NCI-H2107 (cell line): ENCODE measurements around the gene SOS2.

Source experiments
- DNase-seq: peaks from one replicate; lab custom pipeline; 2025; lab: John Stamatoyannopoulos, UW

SOS2 gene

GRCh38 chr14:50116181-50116956 lies 115.0 kb downstream of the SOS2 start, which contains the start of gene VCPKMT:
TSS of gene VCPKMT (minus strand) at chr14:50116572. CDS start at chr14:50116552, 20 bp downstream.
- DNase-seq: peak; percentile 96

DNA sequence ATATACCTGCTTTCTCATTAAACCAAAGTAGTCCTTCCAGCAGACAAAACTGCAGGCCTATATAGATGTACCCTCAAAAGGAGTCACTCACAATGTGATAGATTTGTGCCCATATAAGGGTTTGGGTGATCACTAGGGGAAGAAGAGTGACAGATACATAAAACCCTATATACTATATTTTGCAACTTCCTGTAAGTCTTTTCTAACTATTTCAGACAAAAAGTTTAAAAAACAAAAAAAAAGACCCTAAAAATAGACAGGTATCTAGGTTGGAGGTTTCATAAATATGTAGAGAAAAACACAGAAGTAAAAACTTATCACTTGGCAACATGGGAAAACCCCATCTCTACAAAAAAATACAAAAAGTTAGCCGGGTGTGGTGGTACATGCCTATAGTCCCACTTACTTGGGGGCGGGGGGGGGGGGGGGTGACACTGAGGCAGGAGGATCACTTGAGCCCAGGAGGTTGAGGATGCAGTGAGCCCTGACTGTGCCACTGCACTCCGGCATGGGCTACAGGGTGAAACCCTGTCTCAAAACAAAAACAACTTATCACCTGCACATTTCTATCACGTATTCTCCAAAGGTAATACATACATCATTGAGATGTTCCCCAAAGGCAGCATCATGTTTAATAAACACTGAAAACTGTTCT lies 117.9 kb downstream of the SOS2 start:
- DNase-seq: no peak

DNA sequence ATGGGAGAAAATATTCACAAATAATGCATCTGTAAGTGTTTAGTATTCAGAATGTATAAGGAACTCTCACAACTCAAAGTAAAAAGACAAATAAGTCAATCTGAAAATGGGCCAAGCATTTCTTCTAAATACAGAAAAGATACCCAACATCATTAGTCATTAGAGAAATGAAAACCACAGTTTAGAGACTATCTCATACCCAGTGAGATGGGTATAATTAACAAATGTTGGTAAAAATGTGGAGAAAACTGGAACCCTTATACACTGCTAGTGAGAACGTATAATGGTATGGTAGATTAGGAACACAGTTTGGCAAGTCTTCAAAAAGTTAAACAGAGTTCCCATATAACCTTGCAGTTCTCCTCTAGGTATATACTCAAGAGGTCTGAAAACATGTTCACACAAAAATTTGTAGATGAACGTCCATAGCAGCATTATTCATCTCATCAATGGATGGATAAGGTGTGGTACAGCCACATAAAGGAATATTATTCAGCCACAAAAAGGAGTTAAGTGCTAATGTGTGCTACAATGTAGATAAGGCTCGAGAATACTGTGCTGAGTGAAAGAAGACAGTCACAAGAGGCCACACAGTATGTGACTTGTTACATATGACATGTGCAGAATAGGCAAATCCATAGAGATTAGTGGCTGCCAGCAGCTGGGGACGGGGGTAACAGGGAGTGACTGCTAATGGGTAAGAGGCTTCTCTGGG lies 120.9 kb downstream of the SOS2 start:
- DNase-seq: no peak

GRCh38 chr14:50109342-50109741 lies 122.0 kb downstream of the SOS2 start:
- DNase-seq: no peak

- no peak for DNase-seq
Observed at GRCh38 chr14:50107850-50108249, 123.5 kb downstream of the SOS2 start.

DNA sequence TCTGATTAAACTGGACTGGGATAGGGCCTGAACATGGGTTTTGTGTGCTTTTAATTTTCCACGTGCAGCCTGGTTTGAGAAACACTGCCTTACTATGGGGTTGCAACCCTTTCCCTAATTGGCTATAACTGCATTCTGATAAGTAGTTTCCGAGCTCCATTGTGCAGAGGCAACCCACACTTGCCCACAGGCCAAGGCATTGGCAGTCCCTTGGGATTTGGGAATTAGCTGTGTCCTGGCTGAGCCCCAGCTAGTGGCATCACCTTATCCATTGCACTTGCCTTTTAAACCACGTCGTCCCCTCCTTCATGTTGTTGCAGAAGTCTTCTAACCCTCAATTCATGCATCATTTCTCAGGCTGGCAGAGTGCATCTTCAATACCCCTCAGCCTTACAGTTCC lies 125.2 kb downstream of the SOS2 start:
- no peak for DNase-seq

GRCh38 chr14:50103558-50103957 lies 127.8 kb downstream of the SOS2 start:
- no peak for DNase-seq

GRCh38 chr14:50101417-50101816 lies 130.0 kb downstream of the SOS2 start:
- no peak for DNase-seq

GRCh38 chr14:50100805-50101204 lies 130.6 kb downstream of the SOS2 start:
- DNase-seq: no peak

DNA sequence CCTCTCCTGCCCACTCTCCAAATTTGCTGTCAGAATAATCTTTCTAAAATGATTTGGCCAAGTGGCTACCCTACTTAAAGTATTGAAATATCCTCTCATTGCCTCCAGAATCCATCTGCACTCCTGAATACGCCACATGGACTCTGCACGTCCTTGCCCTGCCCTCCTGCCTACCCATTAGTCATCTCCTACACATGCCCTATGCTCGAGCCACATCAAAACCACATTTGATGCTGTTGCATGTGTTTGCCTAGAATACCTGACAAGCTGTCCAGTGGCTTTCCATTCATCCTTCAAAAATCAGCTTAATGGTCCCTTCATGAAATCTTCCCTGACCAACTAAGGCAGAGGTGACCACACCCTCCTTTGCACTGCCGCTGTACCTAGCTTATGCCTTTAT lies 132.0 kb downstream of the SOS2 start:
- DNase-seq: no peak

DNA sequence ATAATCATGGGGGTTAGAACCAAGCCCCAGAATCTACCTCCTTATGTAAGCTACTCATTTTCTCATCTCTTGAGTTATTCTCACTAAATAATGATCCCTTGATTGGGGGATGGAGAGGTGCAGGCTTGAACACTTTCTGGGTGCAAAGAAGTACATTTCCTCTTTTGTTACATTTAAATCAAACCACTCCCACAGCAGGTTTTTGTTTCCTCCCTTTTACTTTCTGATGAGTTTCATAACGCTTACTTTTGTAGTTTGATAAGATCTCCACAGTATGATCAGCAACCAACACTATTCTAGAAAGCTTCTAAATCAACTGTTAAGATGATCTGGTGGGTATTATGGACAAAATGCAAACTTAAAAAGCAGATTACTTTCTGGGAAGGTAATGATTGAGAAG lies 135.5 kb downstream of the SOS2 start:
- no peak for DNase-seq

GRCh38 chr14:50094056-50094755 lies 137.2 kb downstream of the SOS2 start:
- no peak for DNase-seq

DNA sequence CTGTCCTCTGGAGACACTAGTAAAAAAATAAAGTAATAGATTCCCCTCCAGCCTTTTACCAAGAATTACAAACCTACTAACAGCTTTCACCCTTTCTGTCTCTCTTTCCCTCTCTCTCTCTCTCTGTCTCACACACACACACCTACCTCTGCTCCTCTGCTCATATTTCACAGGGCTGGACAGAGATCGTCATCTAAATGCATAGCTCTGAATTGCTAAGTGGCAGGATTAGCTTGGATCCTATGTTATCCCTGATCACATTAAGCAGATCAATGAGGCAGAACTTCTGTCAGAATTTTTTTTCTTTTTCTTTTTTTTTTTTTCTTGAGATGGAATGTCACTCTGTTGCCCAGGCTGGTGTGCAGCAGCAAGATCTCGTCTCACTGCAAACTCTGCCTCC lies 137.9 kb downstream of the SOS2 start:
- no peak for DNase-seq

DNA sequence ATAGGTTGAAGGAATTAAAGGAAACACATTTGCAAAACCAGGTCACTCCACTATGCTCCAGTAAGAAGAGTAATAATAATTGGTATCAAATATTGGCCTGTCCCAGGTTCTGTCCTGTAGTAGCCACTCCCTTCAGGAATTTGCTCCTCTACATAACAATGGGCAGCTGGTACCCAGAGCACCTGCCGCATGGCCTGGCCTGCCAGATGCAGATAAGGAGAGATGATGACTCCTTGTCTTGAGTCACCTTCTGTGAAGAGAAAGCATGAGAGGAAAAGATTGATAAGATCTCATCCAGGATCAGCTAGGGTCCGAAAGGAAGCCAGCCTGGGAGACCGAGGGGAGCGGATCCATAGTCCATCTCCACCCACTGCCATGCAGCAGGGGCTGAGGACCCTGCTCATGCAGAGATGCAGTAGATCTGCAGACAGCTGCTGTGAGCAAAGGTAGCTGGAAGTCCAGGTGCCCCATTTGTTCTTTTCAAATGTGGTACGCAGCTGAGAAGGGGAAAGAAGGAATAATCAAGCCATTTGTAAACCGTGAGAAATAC lies 139.3 kb downstream of the SOS2 start:
- no peak for DNase-seq

DNA sequence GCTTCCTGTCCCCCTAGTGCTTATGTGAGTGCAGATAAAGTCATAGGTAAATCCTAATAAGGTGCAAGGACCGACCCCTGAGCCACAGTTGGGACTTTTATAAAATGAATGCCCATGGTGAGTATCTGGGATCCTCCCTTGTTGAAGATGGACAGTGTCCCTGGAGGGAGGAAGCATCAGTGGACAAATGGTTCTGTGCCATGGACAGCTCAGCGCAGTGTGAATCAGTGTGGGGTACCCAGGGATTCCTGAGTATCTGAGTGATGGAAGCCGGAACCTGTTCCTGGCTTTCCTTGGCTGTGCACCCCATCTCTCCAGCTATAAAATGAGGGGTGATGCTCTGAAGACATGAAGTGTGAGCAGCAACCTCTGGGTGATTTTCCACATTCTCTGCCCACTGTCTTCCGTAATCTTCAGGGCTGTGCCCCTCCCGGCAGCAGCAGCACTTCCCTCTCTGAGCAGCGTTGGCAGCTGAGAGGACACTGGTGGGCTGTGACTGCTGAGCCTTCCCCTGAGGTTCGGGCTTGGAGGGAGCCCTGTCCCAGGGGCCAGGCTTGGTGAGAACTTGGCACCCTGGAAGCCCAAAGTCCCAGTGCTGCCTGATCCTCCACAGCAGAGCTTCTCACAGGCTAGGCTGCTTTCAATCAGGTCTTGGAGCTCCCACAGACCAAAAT lies 140.0 kb downstream of the SOS2 start:
- no peak for DNase-seq

DNA sequence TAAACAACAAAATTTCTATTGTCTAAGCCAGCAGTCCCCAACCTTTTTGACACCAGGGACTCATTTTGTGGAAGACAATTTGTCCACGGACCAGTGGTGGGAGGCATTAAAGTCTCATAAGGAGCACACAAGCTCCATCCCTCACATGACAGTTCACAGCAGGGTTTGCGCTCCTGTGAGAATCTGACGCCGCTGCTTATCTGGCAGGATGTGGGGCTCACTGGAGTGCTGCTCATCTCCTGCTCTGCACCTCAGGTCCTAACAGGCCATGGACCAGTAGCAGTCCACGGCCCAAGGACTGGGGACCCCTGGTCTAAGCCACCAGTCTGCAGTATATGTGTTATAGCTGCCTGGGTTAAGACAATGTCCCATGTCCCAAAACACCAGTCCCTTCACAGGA lies 142.2 kb downstream of the SOS2 start:
- DNase-seq: no peak

GRCh38 chr14:50088731-50089130 lies 142.6 kb downstream of the SOS2 start:
- no peak for DNase-seq

- no peak for DNase-seq
Observed at GRCh38 chr14:50088117-50088515, 143.3 kb downstream of the SOS2 start.

DNA sequence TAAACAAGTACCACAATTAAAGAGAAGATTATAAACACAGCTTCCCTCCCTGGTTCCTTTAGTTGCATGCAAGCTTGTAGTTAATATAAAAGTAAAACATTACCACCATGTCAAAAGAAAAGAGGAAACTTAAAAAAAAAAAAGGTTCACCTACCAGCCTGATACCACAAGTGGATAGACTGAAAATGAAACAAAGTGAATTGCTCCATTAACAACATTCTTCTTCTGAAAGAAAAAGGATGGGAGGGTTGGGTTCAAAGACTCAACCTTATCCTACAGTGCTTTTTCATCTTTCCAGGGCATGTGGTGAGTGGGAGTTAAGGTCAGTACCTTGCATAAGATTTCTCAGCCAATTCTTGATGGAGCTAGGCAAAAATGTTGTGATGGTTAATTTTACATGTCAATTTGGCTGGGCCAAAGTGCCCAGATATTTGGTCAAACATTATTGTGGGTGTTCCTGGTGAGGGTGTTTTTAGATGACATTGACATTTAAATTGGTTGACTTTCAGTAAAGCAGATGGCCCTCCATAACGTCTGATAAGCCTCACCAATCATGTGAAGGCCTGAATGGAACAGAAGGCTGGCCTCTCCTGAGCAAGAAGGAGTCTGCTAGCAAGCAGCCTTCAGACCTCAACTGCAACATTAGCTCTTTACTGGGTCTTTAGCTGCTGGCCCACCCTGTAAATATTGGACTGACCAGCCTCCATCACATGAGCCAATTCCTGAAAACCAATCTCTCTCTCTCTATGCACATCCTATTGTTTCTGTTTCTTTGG lies 143.8 kb downstream of the SOS2 start:
- DNase-seq: no peak

GRCh38 chr14:50086321-50086711 lies 145.1 kb downstream of the SOS2 start:
- no peak for DNase-seq
